NCI-H1930 (cell line): Measurements from ENCODE around the gene NUDT22.
A peak's percentile ranks its signal among the peaks of the same experiment; 100 is the strongest.

Experiments used
- DNase-seq, 2 experiments: peaks; one replicate each; lab custom pipeline; 2025; lab: John Stamatoyannopoulos, UW

Gene NUDT22

GRCh38 chr11:64227405-64227956 is 1.4 kb downstream of the NUDT22 start:
- DNase-seq, result no peak

GRCh38 chr11:64229090-64229743 is 3.1 kb downstream of the NUDT22 start:
- no peak for DNase-seq

GRCh38 chr11:64229744-64230170 is 3.7 kb downstream of the NUDT22 start:
- no peak for DNase-seq

GRCh38 chr11:64230171-64230984 is 4.3 kb downstream of the NUDT22 start, which contains the start of gene DNAJC4:
DNAJC4 (plus strand) TSS chr11:64230548; CDS start chr11:64230855, 307 bp downstream.
- DNase-seq, result peak; percentile 96 to 97

- DNase-seq, result no peak
These were observed 4.9 kb downstream of the NUDT22 start for GRCh38 chr11:64230985-64231365.

GRCh38 chr11:64231546-64231945 is 5.5 kb downstream of the NUDT22 start:
- DNase-seq, result no peak

GRCh38 chr11:64232182-64232966 is 6.3 kb downstream of the NUDT22 start:
- DNase-seq, result no peak

GRCh38 chr11:64232967-64233315 is 6.9 kb downstream of the NUDT22 start:
- DNase-seq, result no peak

- DNase-seq, result peak; percentile 31 to 65
These were observed 8.0 kb downstream of the NUDT22 start, which contains the start of gene VEGFB for GRCh38 chr11:64233913-64234586. VEGFB (plus strand) TSS chr11:64234584; CDS start chr11:64234834, 250 bp downstream.

GRCh38 chr11:64234647-64235379 is 8.7 kb downstream of the NUDT22 start:
- DNase-seq, result peak; percentile 33 to 50

GRCh38 chr11:64235437-64236161 is 9.5 kb downstream of the NUDT22 start:
- no peak for DNase-seq

GRCh38 chr11:64237484-64237951 is 11.4 kb downstream of the NUDT22 start:
- DNase-seq, result peak in 1 of 2 experiments; percentile 14

- no peak for DNase-seq
These were observed 12.0 kb downstream of the NUDT22 start for GRCh38 chr11:64238076-64238475.

- DNase-seq, result no peak
These were observed 12.9 kb downstream of the NUDT22 start for GRCh38 chr11:64238999-64239398.

GRCh38 chr11:64239662-64240434 is 13.8 kb downstream of the NUDT22 start:
- no peak for DNase-seq

- peak; percentile 93 to 98 for DNase-seq
These were observed 14.6 kb downstream of the NUDT22 start, which contains the start of gene FKBP2 for GRCh38 chr11:64240435-64241240. FKBP2 (plus strand) TSS chr11:64241095; CDS start chr11:64242388, 1,293 bp downstream.

GRCh38 chr11:64241241-64241490 is 15.1 kb downstream of the NUDT22 start:
- DNase-seq, result peak; percentile 97
